Measurements from ENCODE around the gene CDC42SE2.

Gene CDC42SE2

GRCh38 chr5:131279204-131279603, 15.4 kb downstream of the CDC42SE2 start:
- no peak overlapping the region for H3K9ac ChIP-seq (ENCODE audit: low read length)
- peaks cover 1% of the 10 kb centered on the region; the same call in 1 of the 2 replicates for H3F3A ChIP-seq (ENCODE audit: insufficient read depth, low read length)
- no peak overlapping the region for H3K4me3 ChIP-seq (ENCODE audit: low read depth, low read length, poor library complexity, severe bottlenecking)
- peak overlapping the region; percentile 45 for H3K27ac ChIP-seq (ENCODE audit: low read depth, low read length, poor library complexity, severe bottlenecking)
- H3K9me3 ChIP-seq (ENCODE audit: low read length), result no peaks in the 10 kb centered on the region
- 0 out of 2 replicates have a peak, but pooled peaks cover 7% of the 10 kb centered on the region for H3K36me3 ChIP-seq (ENCODE audit: insufficient read depth, low read length)
- H4K20me1 ChIP-seq (ENCODE audit: insufficient read depth, low read length), result no peaks in the 10 kb centered on the region
- peaks cover 91% of the 10 kb centered on the region for H3K79me2 ChIP-seq (ENCODE audit: insufficient read depth, low read length)
- TF ChIP-seq CTCF (IDR thresholded peaks at IDR 0.05; ENCODE audit: low read length), result no peak
- no peak for TF ChIP-seq EZH2 (IDR thresholded peaks at IDR 0.05; ENCODE audit: borderline replicate concordance, low read length)
- no peaks in the 10 kb centered on the region for H3K27me3 ChIP-seq (ENCODE audit: insufficient read depth, low read length)
- H3K9me2 ChIP-seq (ENCODE audit: low read depth, low read length), result no peaks in the 10 kb centered on the region
- H3K4me2 ChIP-seq (ENCODE audit: low read length), result peak overlapping the region; percentile 53; the same call in 1 of the 2 replicates
- H2AFZ ChIP-seq (ENCODE audit: low read length), result no peak overlapping the region
- peaks cover 73% of the 10 kb centered on the region for H3K4me1 ChIP-seq (ENCODE audit: insufficient read depth, low read length, severe bottlenecking)

- H3K36me3 ChIP-seq (ENCODE audit: insufficient read depth, low read length), result 0 out of 2 replicates have a peak, but pooled peaks cover 8% of the 10 kb centered on the region
- peaks cover 61% of the 10 kb centered on the region for H3K4me1 ChIP-seq (ENCODE audit: insufficient read depth, low read length, severe bottlenecking)
- H2AFZ ChIP-seq (ENCODE audit: low read length), result no peak overlapping the region
- no peaks in the 10 kb centered on the region for H4K20me1 ChIP-seq (ENCODE audit: insufficient read depth, low read length)
- H3K79me2 ChIP-seq (ENCODE audit: insufficient read depth, low read length), result peaks cover 94% of the 10 kb centered on the region
- peak overlapping the region; percentile 49; the same call in 1 of the 2 replicates for H3K9ac ChIP-seq (ENCODE audit: low read length)
- peak overlapping the region; percentile 53 for H3K4me2 ChIP-seq (ENCODE audit: low read length)
- no peaks in the 10 kb centered on the region for H3K9me2 ChIP-seq (ENCODE audit: low read depth, low read length)
- no peaks in the 10 kb centered on the region for H3K9me3 ChIP-seq (ENCODE audit: low read length)
- no peaks in the 10 kb centered on the region; the same call in 1 of the 2 replicates for H3F3A ChIP-seq (ENCODE audit: insufficient read depth, low read length)
- peak overlapping the region; percentile 28 for H3K4me3 ChIP-seq (ENCODE audit: low read depth, low read length, poor library complexity, severe bottlenecking)
- no peak for TF ChIP-seq EZH2 (IDR thresholded peaks at IDR 0.05; ENCODE audit: borderline replicate concordance, low read length)
- no peak for TF ChIP-seq CTCF (IDR thresholded peaks at IDR 0.05; ENCODE audit: low read length)
- H3K27ac ChIP-seq (ENCODE audit: low read depth, low read length, poor library complexity, severe bottlenecking), result peak overlapping the region; percentile 66
- no peaks in the 10 kb centered on the region for H3K27me3 ChIP-seq (ENCODE audit: insufficient read depth, low read length)
Measured at GRCh38 chr5:131280417-131280816, 16.6 kb downstream of the CDC42SE2 start.

- Histone ChIP-seq H3K36me3 (ENCODE audit: insufficient read depth, low read length) (0 out of 2 replicates have a peak, but pooled peaks cover 12% of the 10 kb centered on the region), H4K20me1 (ENCODE audit: insufficient read depth, low read length) (no peaks in the 10 kb centered on the region), H3K9me2 (ENCODE audit: low read depth, low read length) (no peaks in the 10 kb centered on the region), H3K4me2 (ENCODE audit: low read length) (peak overlapping the region; percentile 53), H3K4me3 (ENCODE audit: low read depth, low read length, poor library complexity, severe bottlenecking) (peak overlapping the region; percentile 28), H3F3A (ENCODE audit: insufficient read depth, low read length) (no peaks in the 10 kb centered on the region; the same call in 1 of the 2 replicates), H3K79me2 (ENCODE audit: insufficient read depth, low read length) (peaks cover 94% of the 10 kb centered on the region), H3K9ac (ENCODE audit: low read length) (peak overlapping the region; percentile 49), H3K27me3 (ENCODE audit: insufficient read depth, low read length) (no peaks in the 10 kb centered on the region), H2AFZ (ENCODE audit: low read length) (no peak overlapping the region), H3K27ac (ENCODE audit: low read depth, low read length, poor library complexity, severe bottlenecking) (peak overlapping the region; percentile 66), H3K4me1 (ENCODE audit: insufficient read depth, low read length, severe bottlenecking) (peaks cover 52% of the 10 kb centered on the region), H3K9me3 (ENCODE audit: low read length) (no peaks in the 10 kb centered on the region)
- no peak for TF ChIP-seq EZH2 (IDR thresholded peaks at IDR 0.05; ENCODE audit: borderline replicate concordance, low read length)
- no peak for TF ChIP-seq CTCF (IDR thresholded peaks at IDR 0.05; ENCODE audit: low read length)
Measured at GRCh38 chr5:131281133-131281867, 17.4 kb downstream of the CDC42SE2 start.

Data from OCI-LY1 (cell line).